GM19463 (cell line): ENCODE data around the gene CORIN.
"Not testable (repeated sequence)": the region's sequence is repeated elsewhere in the genome, so short reads cannot be mapped to it uniquely, and the experiment has no call there.

ENCODE experiments used
- ATAC-seq: cut with Tn5 transposase; IDR thresholded peaks from one replicate; pipeline ENCODE4 v1.9.1; 2021; ENCODE audit warnings: mild to moderate bottlenecking, moderate library complexity; ENCODE audit not compliant: unreplicated experiment

CORIN gene

DNA sequence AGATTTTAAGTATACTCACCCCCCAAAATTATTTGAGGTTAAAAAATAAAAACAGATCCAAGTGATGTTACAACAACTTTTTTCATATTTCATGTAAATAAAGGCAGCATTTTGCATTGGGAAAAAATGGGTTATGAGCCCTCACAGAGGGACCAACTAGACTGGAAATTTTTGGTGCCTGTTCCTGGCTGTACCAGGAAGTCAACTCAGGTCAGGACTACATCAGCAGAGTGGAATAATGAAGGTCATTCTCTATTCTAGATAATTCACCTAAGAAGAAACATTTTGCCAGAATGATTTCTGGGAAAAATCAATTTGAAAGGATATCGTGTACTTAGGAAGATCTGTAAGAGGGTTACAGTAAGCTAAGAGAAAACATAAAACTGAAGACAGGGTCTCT is 66.8 kb downstream of the CORIN start:
- ATAC-seq: no peak

DNA sequence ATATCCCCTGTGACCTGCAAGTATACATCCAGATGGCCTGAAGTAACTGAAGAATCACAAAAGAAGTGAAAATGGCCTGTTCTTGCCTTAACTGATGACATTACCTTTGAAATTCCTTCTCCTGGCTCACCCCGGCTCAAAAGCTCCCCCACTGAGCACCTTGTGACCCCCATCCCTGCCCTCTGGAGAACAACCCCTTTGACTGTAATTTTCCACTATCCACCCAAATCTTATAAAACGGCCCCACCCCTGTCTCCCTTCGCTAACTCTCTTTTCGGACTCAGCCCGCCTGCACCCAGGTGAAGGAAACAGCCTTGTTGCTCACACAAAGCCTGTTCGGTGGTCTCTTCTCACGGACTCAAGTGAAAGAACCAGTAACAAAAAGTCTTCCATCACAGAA is 69.9 kb downstream of the CORIN start:
- ATAC-seq: not testable (repeated sequence)

DNA sequence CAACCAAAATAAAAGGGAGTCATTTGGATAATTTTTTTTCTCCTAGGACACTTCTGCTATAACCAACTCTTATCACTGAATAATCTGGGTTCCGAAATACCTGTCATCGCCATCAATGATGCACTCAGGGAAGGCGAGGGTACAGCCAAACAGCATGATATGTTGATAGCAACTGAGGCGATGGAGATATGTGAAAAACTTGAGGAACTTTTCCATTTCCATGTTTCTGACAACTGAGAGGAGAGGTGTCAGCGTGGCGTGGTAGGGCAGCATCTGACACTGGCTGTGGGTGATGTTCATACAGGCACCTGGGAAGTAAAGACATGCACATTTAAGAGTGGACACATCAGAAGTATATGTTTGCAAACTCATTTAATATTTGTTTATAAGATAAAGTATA is 74.6 kb downstream of the CORIN start:
- no peak for ATAC-seq

DNA sequence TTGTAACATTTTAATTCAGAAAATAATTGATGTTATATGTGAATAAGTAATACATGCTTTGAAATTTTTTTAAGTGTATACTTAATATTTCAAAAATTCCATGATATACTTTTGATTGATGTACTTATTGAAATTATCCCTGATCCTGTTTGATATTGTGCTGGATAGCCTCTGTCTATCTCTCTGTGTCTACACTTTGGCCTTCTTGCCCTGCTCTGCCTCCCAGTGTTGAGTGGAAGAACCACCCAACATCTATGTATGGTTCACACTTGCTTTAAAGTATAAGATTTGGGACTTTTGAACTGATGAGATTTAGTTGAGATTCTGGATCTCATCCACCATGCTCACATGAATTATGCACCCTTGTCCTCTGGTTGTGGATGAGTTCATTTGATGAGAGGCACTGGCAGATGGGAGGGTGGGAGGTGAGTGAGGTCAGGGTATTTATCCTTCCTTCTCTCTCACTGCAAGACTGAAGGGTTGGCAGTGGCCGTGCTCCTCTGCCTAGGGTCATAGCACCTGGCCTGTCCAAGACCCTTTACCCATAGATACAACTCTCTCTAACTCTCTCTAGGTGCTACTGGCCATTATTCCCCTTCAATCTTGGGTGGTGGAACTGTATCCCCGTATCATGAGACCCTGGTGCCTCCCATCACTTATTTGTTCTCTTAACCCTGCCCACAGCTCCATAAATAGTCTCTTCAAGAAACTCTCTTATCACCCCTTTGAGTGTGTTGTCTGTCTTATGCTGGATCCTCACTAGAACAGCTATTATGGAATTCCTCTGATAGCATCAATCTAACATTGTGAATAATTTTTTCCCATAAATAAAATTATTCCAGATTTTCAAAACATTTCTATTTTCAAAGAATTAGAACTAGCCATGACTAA is 75.2 kb downstream of the CORIN start:
- no peak for ATAC-seq

DNA sequence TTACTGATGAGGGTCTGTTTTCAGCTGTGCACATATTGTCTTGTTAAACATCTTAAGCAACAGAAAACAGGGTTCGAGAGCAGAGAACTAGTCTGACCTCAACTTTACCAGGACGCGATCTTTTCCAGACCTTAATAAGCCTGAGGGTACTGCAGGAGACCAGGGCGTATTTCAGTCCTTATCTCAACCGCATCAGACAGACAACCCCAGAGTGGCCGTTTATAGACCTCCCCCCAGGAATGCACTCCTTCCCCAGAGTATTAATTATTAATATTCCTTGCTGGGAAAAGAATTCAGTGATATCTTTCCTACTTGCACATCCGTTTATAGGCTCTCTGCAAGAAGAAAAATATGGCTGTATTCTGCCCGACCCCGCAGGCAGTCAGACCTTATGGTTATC is 84.6 kb downstream of the CORIN start:
- not testable (repeated sequence) for ATAC-seq

DNA sequence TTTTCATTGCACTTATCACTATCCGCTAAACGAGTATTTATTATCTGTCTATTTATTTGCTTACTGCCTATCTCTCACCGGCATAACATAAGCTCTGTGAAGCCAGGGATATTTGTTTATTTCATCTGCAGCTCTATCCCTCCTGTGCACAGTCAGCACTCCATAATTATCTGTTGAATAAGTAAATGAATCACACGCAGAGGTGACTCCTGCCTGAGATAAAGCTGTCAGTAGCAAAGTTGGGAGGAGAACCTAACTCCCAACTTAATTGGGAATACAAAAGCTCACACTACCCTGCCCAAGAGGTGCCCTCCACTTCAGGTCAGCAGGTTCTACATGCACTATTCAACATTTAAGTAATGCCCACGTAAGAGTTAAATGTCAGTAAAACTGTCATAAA is 85.7 kb downstream of the CORIN start:
- ATAC-seq: no peak

DNA sequence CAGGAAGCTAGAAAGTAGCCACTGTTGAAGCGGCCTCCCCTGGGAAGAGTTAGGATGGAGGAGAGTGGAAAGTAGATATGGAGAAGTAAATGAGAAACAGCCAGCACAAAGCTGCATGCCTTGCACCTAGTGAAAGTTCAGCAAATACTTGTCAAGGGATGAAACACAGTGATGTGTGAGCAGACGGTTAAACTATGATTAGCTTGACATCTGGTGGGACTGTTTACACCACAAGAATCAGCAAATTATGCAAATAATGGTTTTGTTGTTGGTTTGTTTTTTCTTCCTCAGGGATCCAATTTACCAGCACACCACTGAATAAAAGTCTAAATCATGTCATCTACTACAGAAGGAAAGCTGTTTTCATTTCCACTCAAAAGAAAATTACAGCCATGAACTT is 87.1 kb downstream of the CORIN start:
- ATAC-seq: no peak

DNA sequence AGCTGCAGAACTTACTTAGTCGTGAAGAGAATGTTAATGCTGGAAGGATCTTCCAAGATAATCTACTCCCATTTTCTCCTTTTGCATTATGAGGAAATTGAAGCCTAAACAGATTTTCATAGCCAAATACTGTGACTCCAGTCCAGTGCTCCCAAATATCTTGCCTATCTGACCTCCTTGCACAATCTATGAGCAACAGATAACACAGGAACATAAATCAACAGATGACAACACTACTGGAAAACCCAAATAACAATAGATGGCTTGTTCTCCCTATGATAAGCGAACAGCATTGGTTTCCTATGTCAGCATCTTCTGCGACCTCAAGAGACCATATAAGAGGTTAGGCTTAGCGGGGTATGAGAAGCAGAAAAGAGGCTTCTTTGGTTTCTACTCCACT is 88.0 kb downstream of the CORIN start:
- no peak for ATAC-seq

DNA sequence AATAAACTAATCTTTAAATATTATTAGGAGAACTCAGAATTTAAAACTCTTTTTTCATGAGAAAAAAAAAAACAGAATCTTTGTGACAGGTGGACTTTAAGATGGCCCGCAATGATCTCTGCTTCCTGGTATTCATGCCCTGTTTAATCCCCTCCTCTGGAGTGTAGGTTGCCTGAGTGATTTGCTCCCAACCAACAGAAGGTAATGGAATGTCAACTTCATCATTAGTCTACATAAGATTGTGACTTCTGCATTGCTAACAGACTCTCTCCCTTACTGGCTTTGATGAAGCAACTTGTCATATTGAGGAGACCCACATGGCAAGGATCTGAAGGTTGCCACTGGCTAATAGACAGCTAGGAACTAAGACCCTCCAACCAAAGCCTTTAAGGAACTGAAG is 88.8 kb downstream of the CORIN start:
- ATAC-seq: no peak

DNA sequence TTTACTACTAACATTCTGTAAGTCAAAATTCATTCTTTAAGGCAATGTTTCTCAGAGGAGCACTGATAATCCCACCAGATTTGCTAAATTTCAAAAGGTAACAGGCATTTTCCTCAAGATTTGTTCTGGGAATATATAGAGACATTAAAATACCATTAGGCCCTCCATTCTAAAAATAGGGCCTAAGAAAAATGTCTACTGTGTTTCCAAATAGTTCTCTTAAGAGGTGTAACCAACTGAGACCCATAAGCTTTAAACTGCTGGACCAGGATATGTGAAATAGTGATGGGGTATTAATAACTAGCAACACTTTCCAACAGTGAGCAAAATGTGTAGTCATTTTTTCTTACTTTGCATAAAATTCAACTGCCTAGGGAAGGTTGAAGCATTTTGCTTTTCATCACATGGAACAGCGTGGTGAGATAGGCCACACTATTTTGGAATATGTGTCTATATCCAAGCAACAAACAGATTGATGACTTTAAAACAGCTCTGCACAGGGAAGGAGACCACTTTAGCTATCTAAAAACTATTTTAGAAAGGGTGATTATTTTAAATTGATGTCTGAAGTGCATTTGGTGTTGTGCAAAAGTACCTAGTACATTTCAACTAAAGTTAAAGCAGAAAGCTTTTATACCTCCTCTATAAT is 89.9 kb downstream of the CORIN start:
- ATAC-seq: no peak

DNA sequence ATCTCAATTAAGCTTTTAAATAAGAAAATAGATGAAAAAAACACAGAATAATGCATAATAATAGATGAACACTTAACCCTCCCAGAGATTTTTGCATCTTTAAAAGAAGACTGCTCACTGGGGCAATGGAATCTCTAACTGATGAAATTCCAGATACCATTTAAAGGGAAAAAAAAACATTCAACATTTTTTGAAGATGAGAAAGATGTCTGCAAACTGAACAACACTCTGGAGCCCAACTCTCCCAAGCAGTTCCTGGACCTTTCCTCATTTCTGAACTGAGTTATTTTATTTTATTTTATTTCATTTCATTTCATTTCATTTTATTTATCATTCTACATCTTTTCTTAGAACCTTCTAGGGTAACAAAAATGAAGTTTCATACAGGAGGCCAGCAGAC is 90.7 kb downstream of the CORIN start:
- no peak for ATAC-seq

DNA sequence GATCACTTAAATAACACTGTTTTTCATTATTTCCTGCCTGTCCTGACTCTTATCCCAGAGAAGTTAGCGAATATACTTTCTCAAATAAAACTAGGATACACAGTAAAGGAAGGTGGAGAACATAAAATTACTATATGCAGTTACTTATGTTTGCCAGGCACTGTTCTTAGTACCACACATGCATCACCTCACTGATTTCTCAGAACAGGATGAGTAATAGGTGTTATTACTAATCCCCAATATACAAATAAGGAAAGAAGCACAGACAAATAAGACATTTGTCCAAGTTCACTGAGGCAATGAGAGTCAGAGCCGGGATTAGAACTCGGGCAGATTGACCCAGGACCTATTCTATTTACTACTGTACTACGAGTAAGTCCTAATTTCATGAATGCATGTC is 91.7 kb downstream of the CORIN start:
- no peak for ATAC-seq

DNA sequence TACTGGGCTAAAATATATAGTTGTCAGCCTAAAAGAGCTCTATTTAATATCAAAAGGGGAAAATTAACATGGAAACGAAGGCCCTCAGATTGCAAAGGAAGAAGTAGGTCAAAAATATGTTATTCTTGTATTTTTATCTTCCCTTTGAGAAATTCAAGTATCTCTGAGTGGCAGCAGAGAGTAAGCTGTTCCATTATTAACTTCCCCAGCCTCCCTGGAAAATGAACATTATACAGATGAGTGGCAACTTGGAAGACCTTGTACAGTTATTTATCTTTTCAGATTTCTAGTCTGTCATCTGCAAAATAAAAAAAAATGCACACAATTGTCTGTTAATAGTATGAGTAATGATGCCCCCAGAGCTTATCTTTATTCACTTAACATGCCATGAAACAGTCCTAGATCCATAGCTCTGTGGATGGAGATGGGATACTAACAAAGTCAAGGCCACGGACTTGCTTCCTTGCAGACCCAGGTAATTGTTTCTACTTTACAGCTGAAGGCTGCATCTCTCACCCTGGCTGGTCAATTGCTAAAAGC is 93.0 kb downstream of the CORIN start:
- no peak for ATAC-seq

DNA sequence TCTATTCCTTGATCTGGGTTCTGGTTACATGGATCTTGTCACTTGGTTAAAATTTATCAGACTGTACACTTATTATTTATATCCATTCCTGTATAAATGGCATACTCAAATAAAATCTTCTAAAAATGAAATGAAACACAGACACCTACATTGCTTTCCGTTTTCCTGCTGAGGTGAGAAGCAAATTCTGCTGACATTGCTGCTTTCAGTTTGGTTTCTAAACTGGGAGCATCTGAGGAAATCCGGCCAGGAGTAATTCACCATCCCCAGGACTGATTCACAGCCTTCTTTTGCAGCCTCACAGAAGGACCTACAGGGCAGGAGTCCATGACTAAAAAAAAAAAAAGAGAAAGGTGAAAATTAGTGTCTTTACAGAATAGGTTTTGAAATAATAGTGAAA is 93.6 kb downstream of the CORIN start:
- no peak for ATAC-seq

DNA sequence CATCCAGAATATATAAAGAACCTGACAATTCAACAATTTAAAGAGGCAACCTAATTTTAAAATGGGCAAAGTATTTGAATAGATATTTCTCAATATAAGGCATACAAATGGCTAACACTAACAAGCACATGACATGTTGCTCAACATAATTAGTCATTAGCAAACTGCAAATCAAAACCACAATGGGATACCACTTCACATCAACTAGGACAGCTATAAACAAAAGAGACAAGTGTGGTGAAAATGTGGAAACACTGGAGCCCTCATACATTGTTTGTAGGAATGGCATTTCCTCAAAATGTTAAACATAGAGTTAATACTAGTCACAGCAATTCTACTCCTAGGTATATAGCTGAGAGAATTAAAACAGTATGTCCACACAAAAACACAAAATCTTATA is 96.7 kb downstream of the CORIN start:
- ATAC-seq: no peak

DNA sequence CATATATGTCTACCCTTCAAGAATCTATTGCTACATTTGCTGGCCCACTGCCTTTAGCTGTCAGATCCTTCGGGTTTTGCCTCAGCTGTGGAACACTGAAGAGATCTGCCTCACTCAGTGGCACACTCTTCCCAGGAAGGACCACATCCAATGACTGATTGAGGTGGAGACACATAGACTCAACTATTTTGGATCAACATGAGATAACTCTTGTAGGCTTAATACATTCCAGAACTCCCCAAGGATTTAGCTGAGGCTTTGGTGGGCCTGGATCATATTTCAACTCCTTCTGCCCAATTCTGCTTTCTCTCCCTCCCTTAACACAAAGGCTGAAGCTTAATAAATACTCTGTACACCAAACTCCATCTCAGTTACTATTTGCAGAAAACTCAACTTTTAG is 100.5 kb downstream of the CORIN start:
- no peak for ATAC-seq

DNA sequence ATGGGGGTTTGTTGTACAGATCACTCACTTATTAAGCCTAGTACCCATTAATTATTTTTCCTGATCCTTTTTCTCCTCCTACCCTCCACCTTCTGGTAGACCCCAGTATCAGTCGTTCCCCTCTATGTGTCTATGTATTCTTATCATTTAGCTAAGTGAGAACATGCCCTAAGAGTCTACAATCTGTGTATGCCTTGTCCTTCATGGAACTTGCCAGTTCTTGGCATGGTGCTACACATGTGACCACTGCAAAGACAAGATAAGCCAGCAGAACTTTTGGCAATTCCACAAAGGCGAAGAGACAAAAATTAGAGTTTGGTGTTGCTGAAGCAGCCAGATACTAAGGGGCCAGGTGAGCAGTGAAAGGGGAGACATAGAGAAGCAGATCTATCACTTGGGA is 101.3 kb downstream of the CORIN start:
- no peak for ATAC-seq

DNA sequence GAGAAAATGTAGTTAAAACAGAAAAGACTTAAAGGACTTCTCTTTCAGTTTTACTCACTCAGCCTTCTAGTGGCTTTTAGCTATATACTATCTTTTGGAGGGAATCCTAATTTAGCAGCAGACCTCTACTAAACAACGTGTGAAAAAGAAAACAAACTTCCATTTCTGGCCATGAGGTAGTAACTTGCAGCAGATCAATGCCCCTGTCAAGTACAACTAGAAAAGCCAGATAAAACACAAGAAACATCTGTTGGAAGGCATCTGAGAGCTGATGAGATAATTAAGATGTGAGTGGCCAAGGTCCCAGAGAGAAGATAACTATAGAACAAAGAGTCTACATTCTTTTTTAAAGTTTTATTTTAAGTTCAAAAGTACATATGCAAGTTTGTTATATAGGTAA is 101.7 kb downstream of the CORIN start:
- no peak for ATAC-seq

DNA sequence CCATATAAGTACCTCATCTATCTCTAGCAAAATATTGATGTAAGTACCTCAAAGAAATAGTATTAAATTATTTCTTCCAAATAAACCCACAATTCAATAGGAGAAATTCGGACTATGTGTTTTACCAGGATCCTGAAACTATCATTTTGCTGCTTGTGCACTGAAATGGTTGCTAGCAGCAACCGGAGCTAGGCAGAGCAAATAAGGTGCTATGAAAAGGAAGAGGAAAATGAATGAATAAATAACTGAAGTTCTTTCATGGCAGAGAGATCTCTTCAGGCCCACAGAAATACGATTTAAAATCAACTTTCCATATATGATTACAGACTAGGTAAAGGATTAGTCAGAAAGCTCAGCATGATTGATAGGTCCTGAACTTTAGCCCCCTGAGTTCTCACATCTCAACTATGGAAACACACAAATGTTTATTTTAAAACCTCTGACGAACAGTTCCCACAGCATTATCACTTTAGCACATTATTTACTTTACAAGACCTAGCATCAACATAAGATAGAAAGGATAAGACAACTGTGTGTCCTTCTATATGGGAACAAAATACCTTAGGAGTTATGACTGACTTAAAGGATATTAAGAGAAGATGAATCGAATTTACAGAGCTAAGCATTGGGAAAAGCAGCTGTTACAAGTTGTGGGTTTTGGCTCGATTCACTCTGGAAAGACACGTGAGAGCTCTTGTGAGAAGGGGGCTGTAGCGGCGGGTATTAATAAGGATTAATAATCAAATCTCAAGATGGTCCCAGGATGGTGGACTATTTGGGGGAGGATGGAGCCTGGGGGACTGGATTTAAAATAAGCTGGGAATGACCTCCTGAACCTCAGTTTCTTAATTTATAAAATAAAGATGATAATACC is 104.3 kb downstream of the CORIN start:
- ATAC-seq: no peak

DNA sequence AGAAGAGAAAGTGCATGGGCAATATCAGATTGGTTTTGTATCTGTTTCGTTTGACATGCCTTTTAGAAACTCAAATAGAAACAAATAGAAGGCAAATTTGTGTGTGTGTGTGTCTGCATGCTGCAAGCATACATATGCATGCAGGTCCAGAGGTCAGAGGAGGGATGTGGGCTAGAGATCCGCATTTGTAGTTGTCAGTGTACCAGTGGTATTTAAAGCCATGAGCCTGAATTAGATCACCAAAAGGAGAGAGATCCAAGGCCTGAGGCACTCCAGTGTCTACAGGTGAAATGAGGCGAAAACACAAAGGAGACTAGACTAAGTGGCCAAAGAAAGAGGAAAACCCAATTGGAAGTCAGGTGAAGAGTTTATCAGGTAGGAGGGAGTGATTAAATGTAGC is 106.7 kb downstream of the CORIN start:
- ATAC-seq: no peak

DNA sequence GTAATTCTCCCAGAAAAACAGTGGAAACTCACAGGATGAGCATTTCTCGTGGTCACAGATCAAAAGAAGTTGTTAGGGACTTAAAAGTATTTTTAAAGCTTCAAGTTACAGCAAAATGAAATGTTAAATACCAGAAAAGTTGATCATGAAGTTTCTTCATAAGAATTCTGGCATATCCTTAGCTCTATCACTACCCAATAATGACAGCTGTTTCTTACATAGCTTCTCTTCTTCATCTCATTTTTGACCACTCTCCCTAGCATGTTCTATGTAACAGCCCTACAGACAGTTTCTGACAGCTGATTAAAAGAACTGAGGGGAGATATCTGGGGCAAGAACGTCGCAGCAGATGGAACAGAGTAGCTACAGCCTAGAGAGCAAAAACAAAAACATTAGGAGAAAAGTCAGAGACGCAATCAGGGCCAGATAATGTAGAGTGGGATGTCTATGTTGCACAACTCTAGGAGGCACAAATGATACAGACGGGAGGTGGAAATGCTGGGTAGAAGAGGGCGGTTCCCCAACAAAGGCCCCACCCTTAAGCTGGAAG is 108.7 kb downstream of the CORIN start:
- ATAC-seq: no peak
